ENCODE measurements around the gene CREB5.

- TF ChIP-seq CTCF (IDR thresholded peaks at IDR 0.05) (no peak), POLR2A (IDR thresholded peaks at IDR 0.05) (no peak)
Observed at GRCh38 chr7:28804990-28805389, 392.7 kb downstream of the CREB5 start.
